ENCODE measurements around the gene HUNK. TPM values are rescaled to one million over a fixed set of nuclear protein-coding genes. Genes with fewer than 3 reads are reported as not detected.

HUNK gene
- under 1 TPM; 0.23 to 0.74 TPM for total RNA-seq
- under 1 TPM in 1 of 3 donors, not detected in 2; 0.05 TPM for polyA plus RNA-seq
- total RNA-seq = 0 to 0.52 (median 0.19) reads per million in 6 experiments

GRCh38 chr21:31872452-31873274 lies at the start of gene HUNK:
Gene HUNK (plus strand): TSS chr21:31873020. CDS start chr21:31873675, 655 bp downstream.
- ATAC-seq (peak; percentile 44 to 60), DNase-seq (peak in 4 of 10 donors; percentile 8 to 20 (median 16))
- no peaks in the 10 kb centered on the region for H3K36me3 Mint-ChIP-seq
- peak within 1 kb of the TSS in 1 of 10 donors; percentile 49 for H3K27ac Mint-ChIP-seq
- H3K27me3 Mint-ChIP-seq = peaks cover 31 to 63% (median 47%) of the 10 kb centered on the region in 5 donors
- POLR2A ChIA-PET = interaction anchor here (0.7 to 1.2 kb wide), 3 partner anchors 79 to 393 kb away, joined by 3 read pairs; no protein-coding TSS in a partner anchor
- H3K9me3 Mint-ChIP-seq = no peaks in the 10 kb centered on the region
- peak within 1 kb of the TSS; percentile 67 to 89 (median 82) for H3K4me3 Mint-ChIP-seq
- peaks cover 7 to 13% (median 9%) of the 10 kb centered on the region in 4 donors for H3K4me1 Mint-ChIP-seq

- no peaks in the 10 kb centered on the region for H3K9me3 Mint-ChIP-seq
- ATAC-seq (no peak), DNase-seq (no peak)
- no peak overlapping the region for H3K27ac Mint-ChIP-seq
- H3K4me1 Mint-ChIP-seq = no peaks in the 10 kb centered on the region
- H3K27me3 Mint-ChIP-seq = peaks cover 2 to 17% (median 8%) of the 10 kb centered on the region in 5 donors
- POLR2A ChIA-PET = no interaction called here
- no peak overlapping the region for H3K4me3 Mint-ChIP-seq
- no peaks in the 10 kb centered on the region for H3K36me3 Mint-ChIP-seq
These were observed 42.9 kb upstream of the HUNK start for GRCh38 chr21:31829736-31830472.

- H3K9me3 Mint-ChIP-seq = no peaks in the 10 kb centered on the region
- H3K4me1 Mint-ChIP-seq = no peaks in the 10 kb centered on the region
- no peak overlapping the region for H3K27ac Mint-ChIP-seq
These were observed 42.1 kb upstream of the HUNK start for GRCh38 chr21:31830701-31831100.

GRCh38 chr21:31837041-31837440 lies 35.8 kb upstream of the HUNK start:
- DNase-seq (no peak), ATAC-seq (no peak)
- Mint-ChIP-seq H3K4me1 (no peaks in the 10 kb centered on the region), H3K4me3 (no peak overlapping the region), H3K9me3 (peaks cover 0 to 5% (median 0%) of the 10 kb centered on the region in 9 donors), H3K36me3 (no peaks in the 10 kb centered on the region), H3K27me3 (peaks cover 5 to 10% (median 9%) of the 10 kb centered on the region in 5 donors), H3K27ac (no peak overlapping the region)
- POLR2A ChIA-PET = interaction anchor here (0.7 kb wide), 1 partner anchor 49 kb away, joined by 3 read pairs; no protein-coding TSS in a partner anchor

More at GRCh38 chr21:31830701-31831100, 42.1 kb upstream of the HUNK start:
- POLR2A ChIA-PET = no interaction called here
- Mint-ChIP-seq H3K4me3 (no peak overlapping the region), H3K27me3 (peaks cover 2 to 17% (median 6%) of the 10 kb centered on the region in 5 donors), H3K36me3 (no peaks in the 10 kb centered on the region)
- DNase-seq = no peak
- ATAC-seq = no peak

- H3K27me3 Mint-ChIP-seq = peaks cover 5 to 9% (median 7%) of the 10 kb centered on the region in 5 donors
- DNase-seq (no peak), ATAC-seq (no peak)
- no peak overlapping the region for H3K4me3 Mint-ChIP-seq
- H3K9me3 Mint-ChIP-seq = peaks cover 0 to 5% (median 0%) of the 10 kb centered on the region in 9 donors
- no peaks in the 10 kb centered on the region for H3K36me3 Mint-ChIP-seq
- no peak overlapping the region for H3K27ac Mint-ChIP-seq
- H3K4me1 Mint-ChIP-seq = no peaks in the 10 kb centered on the region
- POLR2A ChIA-PET = no interaction called here
These were observed 35.0 kb upstream of the HUNK start for GRCh38 chr21:31837618-31838390.

GRCh38 chr21:31838586-31839355 lies 34.0 kb upstream of the HUNK start:
- no peaks in the 10 kb centered on the region for H3K4me1 Mint-ChIP-seq
- DNase-seq = no peak
- H3K36me3 Mint-ChIP-seq = no peaks in the 10 kb centered on the region
- peaks cover 10 to 16% (median 11%) of the 10 kb centered on the region in 5 donors for H3K27me3 Mint-ChIP-seq
- no peak for ATAC-seq
- no peak overlapping the region for H3K27ac Mint-ChIP-seq
- POLR2A ChIA-PET = no interaction called here
- H3K9me3 Mint-ChIP-seq = peaks cover 0 to 5% (median 0%) of the 10 kb centered on the region in 9 donors
- no peak overlapping the region for H3K4me3 Mint-ChIP-seq

- ATAC-seq = no peak
These were observed 28.6 kb upstream of the HUNK start for GRCh38 chr21:31844206-31844605.

GRCh38 chr21:31845151-31845729 lies 27.6 kb upstream of the HUNK start:
- ATAC-seq (no peak), DNase-seq (no peak)
- peaks cover 17 to 41% (median 20%) of the 10 kb centered on the region in 5 donors for H3K27me3 Mint-ChIP-seq
- no peaks in the 10 kb centered on the region for H3K4me1 Mint-ChIP-seq
- H3K27ac Mint-ChIP-seq = no peak overlapping the region
- no peaks in the 10 kb centered on the region for H3K36me3 Mint-ChIP-seq
- H3K4me3 Mint-ChIP-seq = no peak overlapping the region
- peaks cover 0 to 2% (median 0%) of the 10 kb centered on the region in 9 donors for H3K9me3 Mint-ChIP-seq
- POLR2A ChIA-PET = no interaction called here

More at GRCh38 chr21:31844206-31844605, 28.6 kb upstream of the HUNK start:
- Mint-ChIP-seq H3K27ac (no peak overlapping the region), H3K4me1 (no peaks in the 10 kb centered on the region), H3K4me3 (no peak overlapping the region), H3K36me3 (no peaks in the 10 kb centered on the region), H3K9me3 (peaks cover 0 to 2% (median 0%) of the 10 kb centered on the region in 9 donors), H3K27me3 (peaks cover 17 to 44% (median 20%) of the 10 kb centered on the region in 5 donors)
- DNase-seq = no peak
- POLR2A ChIA-PET = no interaction called here

- POLR2A ChIA-PET = no interaction called here
- H3K4me1 Mint-ChIP-seq = no peaks in the 10 kb centered on the region
- DNase-seq (no peak), ATAC-seq (no peak)
- H3K4me3 Mint-ChIP-seq = no peak overlapping the region
- H3K27me3 Mint-ChIP-seq = peaks cover 19 to 46% (median 24%) of the 10 kb centered on the region in 5 donors
- no peak overlapping the region for H3K27ac Mint-ChIP-seq
- H3K36me3 Mint-ChIP-seq = peaks cover 0 to 5% (median 0%) of the 10 kb centered on the region in 3 donors
- peaks cover 0 to 6% (median 0%) of the 10 kb centered on the region in 9 donors for H3K9me3 Mint-ChIP-seq
These were observed 26.1 kb upstream of the HUNK start for GRCh38 chr21:31846690-31847089.

GRCh38 chr21:31847761-31848160 lies 25.1 kb upstream of the HUNK start:
- no peak for DNase-seq
- POLR2A ChIA-PET = no interaction called here
- Mint-ChIP-seq H3K4me3 (no peak overlapping the region), H3K9me3 (peaks cover 0 to 8% (median 0%) of the 10 kb centered on the region in 9 donors), H3K27ac (no peak overlapping the region), H3K36me3 (peaks cover 0 to 5% (median 0%) of the 10 kb centered on the region in 3 donors), H3K27me3 (peaks cover 22 to 47% (median 24%) of the 10 kb centered on the region in 5 donors), H3K4me1 (no peaks in the 10 kb centered on the region)
- ATAC-seq = no peak

GRCh38 chr21:31848326-31848985 lies 24.4 kb upstream of the HUNK start:
- Mint-ChIP-seq H3K4me1 (no peaks in the 10 kb centered on the region), H3K9me3 (peaks cover 0 to 8% (median 0%) of the 10 kb centered on the region in 9 donors), H3K4me3 (no peak overlapping the region), H3K27me3 (peaks cover 17 to 45% (median 20%) of the 10 kb centered on the region in 5 donors), H3K27ac (no peak overlapping the region), H3K36me3 (peaks cover 0 to 5% (median 0%) of the 10 kb centered on the region in 3 donors)
- no peak for ATAC-seq
- DNase-seq = no peak
- POLR2A ChIA-PET = no interaction called here
